Stimulated activated CD4-positive, alpha-beta T cell treated with anti-CD3 and anti-CD28 coated beads, Interleukin-15, amount 100 ng/mL, for 1 hour (primary cell): Measurements from ENCODE around the gene CDSN.
A peak's percentile ranks its signal among the peaks of the same experiment; 100 is the strongest.
"Not testable (repeated sequence)": the region's sequence is repeated elsewhere in the genome, so short reads cannot be mapped to it uniquely, and the experiment has no call there.

Experiments
- DNase-seq, 2 donors: peaks; one replicate each; pipeline ENCODE4 v3.0.0-alpha.2; 2020; ENCODE audit warnings: low read depth in 1 of 2, low spot score in 1 of 2

Gene CDSN

GRCh38 chr6:31087494-31088089 is 32.7 kb downstream of the CDSN start:
- DNase-seq: peak; percentile 76 to 79

DNA sequence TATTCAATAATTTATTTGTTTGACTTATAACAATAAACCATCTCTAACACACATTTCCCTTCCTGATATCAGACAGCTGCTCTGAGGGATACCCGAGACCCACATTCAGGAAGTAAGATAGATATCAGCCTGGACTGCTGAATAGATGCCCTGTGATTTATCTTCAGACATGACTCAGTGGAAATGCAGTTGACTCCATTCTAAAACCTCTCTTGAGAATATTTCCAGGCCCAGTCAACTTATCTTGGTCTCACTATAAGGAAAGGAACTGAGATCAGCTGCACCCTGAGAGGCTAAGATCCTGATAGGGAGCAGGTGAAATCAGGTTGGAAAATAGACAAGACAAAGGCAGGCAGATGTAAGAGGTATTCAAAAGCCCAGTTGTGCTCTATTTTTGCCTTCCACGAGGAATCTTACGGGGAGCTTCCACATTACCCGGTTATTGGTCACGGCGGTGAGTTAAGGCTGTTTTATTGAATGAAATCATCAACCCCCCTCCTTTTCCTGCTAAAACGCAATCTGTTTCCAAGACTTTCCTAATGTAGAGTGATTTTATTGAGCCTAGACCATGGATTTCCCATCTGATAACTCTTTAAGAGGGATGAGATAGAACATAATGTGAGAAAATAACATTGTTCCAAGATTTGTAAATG is 33.3 kb downstream of the CDSN start:
- no peak for DNase-seq

GRCh38 chr6:31083742-31084354 is 36.4 kb downstream of the CDSN start:
- peak in 1 of 2 donors; percentile 4 for DNase-seq

DNA sequence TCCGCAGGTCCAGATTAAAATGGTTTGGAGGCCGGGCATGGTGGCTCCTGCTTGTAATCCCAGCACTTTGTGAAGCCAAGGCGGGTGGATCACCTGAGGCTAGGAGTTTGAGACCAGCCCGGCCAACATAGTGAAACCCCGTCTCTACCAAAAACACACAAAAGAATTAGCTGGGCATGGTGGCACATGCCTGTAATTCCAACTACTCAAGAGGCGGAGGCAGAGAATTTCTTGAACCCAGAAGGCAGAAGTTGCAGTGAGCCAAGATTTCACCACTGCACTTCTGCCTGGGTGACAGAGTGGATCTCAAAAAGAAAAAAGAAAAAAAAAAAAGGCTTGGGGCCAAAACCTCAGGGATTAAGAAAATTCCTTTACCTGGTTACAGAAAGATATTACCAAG is 38.4 kb downstream of the CDSN start:
- DNase-seq: no peak

- peak; percentile 36 to 45 for DNase-seq
These were observed 40.5 kb downstream of the CDSN start for GRCh38 chr6:31079656-31080261.

DNA sequence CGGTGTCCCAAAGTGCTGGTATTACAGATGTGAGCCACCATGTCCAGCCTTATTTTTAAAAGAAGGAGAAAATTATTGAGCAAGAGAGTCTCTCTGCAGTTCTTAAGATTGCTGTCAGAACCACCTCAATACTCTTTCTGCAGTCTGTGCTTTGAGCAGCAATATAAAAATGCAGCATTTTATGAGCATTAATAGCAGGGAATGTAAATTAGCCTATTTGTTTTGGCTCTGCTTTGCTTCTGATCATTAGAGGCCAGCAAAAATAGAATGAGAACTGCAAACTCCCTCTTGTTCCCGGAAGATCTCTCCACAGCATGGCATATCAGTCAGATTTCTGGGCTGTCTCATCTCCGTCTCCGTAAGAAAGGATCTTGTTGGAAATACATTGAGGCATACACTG is 43.6 kb downstream of the CDSN start:
- DNase-seq: no peak

GRCh38 chr6:31075528-31075927 is 44.7 kb downstream of the CDSN start:
- DNase-seq: no peak

DNA sequence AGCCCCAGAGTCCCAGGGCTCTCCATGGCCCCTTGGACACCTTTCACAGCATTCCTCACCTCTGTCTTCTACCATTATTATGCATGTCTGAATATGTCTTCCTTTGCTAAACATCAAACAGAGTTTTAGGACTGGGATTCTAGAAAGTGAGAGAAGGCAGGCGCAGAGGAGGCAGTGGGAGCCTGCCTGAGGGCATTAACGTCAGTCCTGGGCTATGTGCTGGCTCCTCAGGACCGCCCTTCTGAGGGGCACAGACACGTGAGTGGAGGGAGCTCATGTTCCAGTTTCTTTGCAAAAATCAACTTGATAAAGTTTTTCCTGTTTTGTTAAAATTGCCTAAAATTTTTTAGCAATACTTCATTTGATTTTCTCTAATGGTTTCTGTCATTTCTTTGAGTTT is 45.8 kb downstream of the CDSN start:
- DNase-seq: no peak

DNA sequence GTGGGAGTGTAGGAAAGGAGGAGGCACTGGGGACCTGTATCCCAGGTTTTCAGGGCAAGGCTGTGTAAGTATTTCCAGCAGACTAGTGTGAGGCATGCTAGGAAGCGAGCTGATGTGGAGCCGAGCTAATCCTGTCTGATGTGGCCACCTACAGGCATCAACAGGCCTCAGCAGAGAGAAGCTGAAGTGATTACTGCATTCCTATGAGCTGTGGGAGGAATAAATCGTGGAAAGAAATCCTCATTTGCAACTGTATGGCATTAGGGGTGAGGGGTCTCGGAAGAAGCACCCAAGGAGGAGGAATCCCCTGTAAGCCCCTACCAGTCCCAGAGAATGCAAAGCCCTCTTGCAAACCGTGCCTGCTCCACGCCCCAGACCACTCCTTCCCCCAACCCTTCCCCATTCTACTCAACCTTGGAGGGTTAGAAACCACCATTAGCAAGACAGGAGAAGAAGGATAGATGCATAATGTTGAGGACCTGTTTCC is 49.5 kb downstream of the CDSN start:
- no peak for DNase-seq

DNA sequence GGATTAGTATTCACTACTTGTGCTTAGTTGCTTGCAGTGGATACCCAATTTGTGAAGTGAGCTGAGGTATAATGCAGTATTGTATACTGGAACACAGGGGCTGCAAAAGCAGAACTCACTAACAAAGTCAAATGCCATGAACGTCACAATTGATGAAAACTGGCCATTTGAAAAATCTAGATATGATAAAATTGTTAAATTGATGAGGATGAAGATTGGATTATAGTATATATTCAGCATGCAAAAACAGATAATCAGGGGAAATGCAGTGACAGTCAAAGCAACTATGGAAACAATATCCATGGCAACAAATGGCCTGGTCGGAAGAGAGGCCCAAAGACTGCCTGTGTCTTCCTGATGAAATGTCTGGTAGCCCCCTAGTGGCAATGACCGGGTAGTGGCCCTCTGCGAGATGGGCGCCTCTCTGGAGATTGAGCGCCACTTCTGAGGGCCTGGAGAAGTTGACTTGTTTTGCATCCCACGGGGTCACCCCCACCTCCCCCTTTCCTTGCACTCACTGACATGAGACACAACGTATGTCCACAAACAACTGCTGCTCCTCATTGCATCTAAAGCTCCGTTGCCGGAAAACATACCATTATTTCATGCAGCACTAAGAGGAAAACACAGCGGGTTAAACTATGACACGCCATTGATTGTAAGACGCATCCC is 51.4 kb downstream of the CDSN start:
- peak; percentile 38 to 42 for DNase-seq

DNA sequence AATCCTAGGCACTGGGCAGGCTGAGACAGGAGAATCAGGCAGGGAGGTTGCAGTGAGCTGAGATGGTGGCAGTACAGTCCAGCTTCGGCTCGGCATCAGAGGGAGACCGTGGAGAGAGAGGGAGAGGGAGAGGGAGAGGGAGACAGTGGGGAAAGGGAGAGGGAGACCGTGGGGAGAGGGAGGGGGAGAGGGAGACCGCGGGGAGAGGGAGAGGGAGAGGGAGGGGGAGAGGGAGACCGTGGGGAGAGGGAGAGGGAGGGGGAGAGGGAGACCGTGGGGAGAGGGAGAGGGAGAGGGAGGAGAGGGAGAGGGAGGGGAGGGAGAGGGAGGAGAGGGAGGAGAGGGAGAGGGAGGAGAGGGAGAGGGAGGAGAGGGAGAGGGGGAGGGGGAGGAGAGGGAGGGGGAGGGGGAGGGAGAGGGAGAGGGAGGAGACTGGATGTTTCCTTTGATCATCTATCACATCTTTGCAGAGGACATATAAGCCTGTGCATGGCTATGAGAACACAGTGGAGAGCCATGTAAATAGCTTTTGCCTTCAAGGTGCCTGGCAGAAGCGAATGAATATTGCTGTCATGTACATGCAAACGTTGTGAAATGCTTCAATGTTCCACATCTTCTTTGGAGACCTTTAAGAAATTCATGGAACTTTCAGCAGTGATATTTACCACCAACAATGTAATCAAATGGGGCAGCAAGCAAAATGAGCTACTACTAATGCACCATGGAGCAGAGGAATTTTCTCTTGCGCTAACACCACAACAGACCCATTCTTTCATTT is 52.2 kb downstream of the CDSN start:
- DNase-seq: not testable (repeated sequence)

GRCh38 chr6:31067028-31067427 is 53.2 kb downstream of the CDSN start:
- not testable (repeated sequence) for DNase-seq

DNA sequence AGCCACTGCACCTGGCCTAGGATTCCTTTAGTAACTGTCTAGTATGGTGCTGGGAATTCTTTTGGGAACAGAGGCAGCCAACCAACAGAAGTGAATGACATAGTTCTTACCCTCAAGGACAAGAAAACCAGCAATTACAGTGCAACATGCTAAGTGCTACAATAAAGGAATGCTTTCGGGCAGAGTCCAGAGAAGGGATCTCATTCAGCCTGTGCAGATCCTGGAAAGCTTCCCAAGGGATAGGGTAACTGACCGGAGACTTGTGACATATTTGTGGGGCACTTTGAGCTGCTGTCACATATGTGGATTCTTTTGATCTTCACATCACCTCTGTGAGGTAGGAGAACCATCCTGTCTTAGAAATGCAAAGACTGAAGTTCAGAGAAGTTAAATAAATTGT is 54.7 kb downstream of the CDSN start:
- no peak for DNase-seq
